K562 (cell line): ENCODE data around the gene SAP25. TPM values are rescaled to one million over a fixed set of nuclear protein-coding genes. Genes with fewer than 3 reads are reported as not detected.

Experiments used
- ATAC-seq: fragments of 200-7000 bp; cut with Tn5 transposase; 3 replicates; pipeline ENCODE4 v1.9.1; 2020; ENCODE audit warnings: moderate library complexity
- BruUV-seq: library from RNA; stranded (reverse); fragments of 400-500 nt; replicated peaks from 2 replicates; lab custom pipeline; 2021; lab: Mats Ljungman, UMichigan
- CTCF ChIA-PET: fragments of 300-600 bp; formaldehyde crosslinking; extraction: SDS; loops from one replicate; lab custom pipeline; 2021; ENCODE audit warnings: low intra/inter-chr PET ratio; lab: Yijun Ruan, JAX
- POLR2A ChIA-PET: fragments of 300-600, 350-650 bp; sonication (Branson Sonifier 250); formaldehyde crosslinking; extraction: SDS; loops from one replicate; lab custom pipeline; 2021; ENCODE audit warnings: antibody characterized with exemption, inconsistent platforms; lab: Yijun Ruan, JAX
- DNase-seq, 4 experiments: peaks; one replicate each; pipeline versions ENCODE4 v3.0.0 to v3.0.0-alpha.2; 2011 to 2018; ENCODE audit warnings: low spot score in 3 of 4, mixed read lengths in 3 of 4; ENCODE audit errors: extremely low read depth in 1 of 4
- FAIRE-seq: peaks from 2 replicates; lab custom pipeline; 2011; peaks lifted over from hg19 to GRCh38; lab: Jason Lieb, UNC
- H2AFZ ChIP-seq: 2 replicates; pipeline ENCODE4 v1.6.0; 2011; ENCODE audit warnings: low read depth, low read length, control low read depth, inconsistent platforms
- H3K27ac ChIP-seq: fragments of 200-600 bp; 3 replicates; pipeline ENCODE4 v1.8.0; 2011; ENCODE audit warnings: low read depth, mild to moderate bottlenecking, control low read depth, inconsistent platforms, low read length, moderate library complexity, mixed read lengths; ENCODE audit errors: extremely low read depth
- H3K27me3 ChIP-seq, 2 experiments: fragments of 300-600 bp in 1 of 2; 2 replicates in 1 of 2; 3 replicates in 1 of 2; pipeline versions ENCODE4 v1.6.0 to v1.8.0; 2011; ENCODE audit warnings: inconsistent platforms in 2 of 2, low read length in 2 of 2, mild to moderate bottlenecking in 1 of 2, mixed read lengths in 1 of 2, moderate library complexity in 1 of 2; ENCODE audit not compliant: control insufficient read depth in 2 of 2, insufficient read depth in 2 of 2
- H3K36me3 ChIP-seq: fragments of 300-600 bp; 3 replicates; pipeline ENCODE4 v1.8.0; 2011; ENCODE audit warnings: mild to moderate bottlenecking, low read length, inconsistent platforms; ENCODE audit not compliant: control insufficient read depth, insufficient read depth
- H3K4me1 ChIP-seq, 2 experiments: fragments of 200-600 bp in 1 of 2; replicated peaks in 1 of 2; 2 replicates in 1 of 2; 3 replicates in 1 of 2; pipeline versions ENCODE4 v1.5.1 to v1.8.0; 2011; ENCODE audit warnings: inconsistent platforms in 2 of 2, low read length in 2 of 2, mild to moderate bottlenecking in 1 of 2, mixed read lengths in 1 of 2, moderate library complexity in 1 of 2; ENCODE audit not compliant: control insufficient read depth in 2 of 2, insufficient read depth in 2 of 2
- H3K4me2 ChIP-seq: 2 replicates; pipeline ENCODE4 v1.6.1; 2011; ENCODE audit warnings: low read length, control low read depth, inconsistent platforms, mixed read lengths; ENCODE audit not compliant: insufficient read depth
- H3K4me3 ChIP-seq: fragments of 200-600 bp; sonication (generic), shearing (Covaris generic); 2 replicates; pipeline ENCODE4 v1.5.1; 2016; ENCODE audit warnings: control low read depth, inconsistent platforms
- H3K79me2 ChIP-seq: fragments of 200-600 bp; 3 replicates; pipeline ENCODE4 v1.8.0; 2011; ENCODE audit warnings: low read length, inconsistent platforms; ENCODE audit not compliant: control insufficient read depth, insufficient read depth
- H3K9ac ChIP-seq, 2 experiments: 2 replicates each; pipeline versions ENCODE4 v1.6.0 to v1.6.1; 2011; ENCODE audit warnings: low read depth in 2 of 2, low read length in 2 of 2, control low read depth in 1 of 2, inconsistent platforms in 1 of 2, mild to moderate bottlenecking in 1 of 2, mixed read lengths in 1 of 2; ENCODE audit not compliant: insufficient read depth in 1 of 2
- H3K9me1 ChIP-seq: one replicate; pipeline ENCODE4 v1.6.0; 2011; ENCODE audit warnings: inconsistent platforms, mild to moderate bottlenecking, low read length, moderate library complexity; ENCODE audit not compliant: control insufficient read depth, insufficient read depth
- H3K9me3 ChIP-seq: replicated peaks from 2 replicates; pipeline ENCODE4 v1.5.1; 2011; ENCODE audit warnings: low read depth, low read length, inconsistent platforms; ENCODE audit not compliant: control insufficient read depth, insufficient read depth
- H4K20me1 ChIP-seq: replicated peaks from 2 replicates; pipeline ENCODE4 v1.6.1; 2011; ENCODE audit warnings: low read length, inconsistent platforms, mixed read lengths; ENCODE audit not compliant: control insufficient read depth, insufficient read depth
- BACH1 ChIP-seq: fragments of 200-800 bp; sonication (Bioruptor generic); IDR thresholded peaks from 2 replicates; pipeline ENCODE4 v1.6.1; 2016; ENCODE audit warnings: missing genetic modification characterization, missing compliant biosample characterization
- CGGBP1 ChIP-seq: fragments of 250-450 bp; sonication (Bioruptor Pico); IDR thresholded peaks from 2 replicates; pipeline ENCODE4 v1.9.0; 2021; ENCODE audit warnings: mild to moderate bottlenecking
- REST ChIP-seq, 2 experiments: fragments of 450-650 bp; formaldehyde crosslinking in 1 of 2; IDR thresholded peaks; 2 replicates each; pipeline versions ENCODE4 v1.4.0 to v1.6.1; 2014 to 2020; ENCODE audit warnings: mild to moderate bottlenecking in 2 of 2, borderline replicate concordance in 1 of 2, low read depth in 1 of 2
- ZEB2 ChIP-seq: fragments of 450-650 bp; IDR thresholded peaks from 2 replicates; pipeline ENCODE4 v1.6.1; 2016
- ZNF398 ChIP-seq: fragments of 250-450 bp; sonication (Bioruptor Pico); IDR thresholded peaks from 2 replicates; pipeline ENCODE4 v1.8.0; 2021; ENCODE audit warnings: moderate library complexity, mild to moderate bottlenecking, inconsistent platforms
- WGBS: fragments of 100-300 bp; shearing (Covaris generic); methylation state at CpG from one replicate; pipeline ENCODE4 v1.1.6; 2016; ENCODE audit warnings: low coverage, mixed read lengths; ENCODE audit not compliant: insufficient coverage; ENCODE audit errors: missing lambda C conversion rate; 5-methylcytosine and 5-hydroxymethylcytosine counted together
- in situ Hi-C: fragments of 300-500 bp; cut with MboI; formaldehyde crosslinking; loops from 4 replicates; pipeline ENCODE4 v1.15.0; 2018; ENCODE audit warnings: inconsistent platforms, mixed read lengths
- intact Hi-C: fragments of 100-400 bp; cut with micrococcal nuclease; formaldehyde crosslinking; loops from 2 replicates; pipeline ENCODE4 v1.14.2; 2022
- polyA plus RNA-seq, 8 experiments: library from polyadenylated mRNA; depleted of rRNA in 4 of 8; stranded (reverse) in 5 of 8; unstranded in 3 of 8; fragments of >200 nt; fragmentation: Nextera tagmentation in 2 of 8; fragmentation: Illumina TruSeq in 1 of 8; extraction: Ambion mirVana in 2 of 8; extraction: Trizol in 1 of 8; gene quantifications; 2 replicates each; pipeline versions ENCODE4 v1.2.1 to v1.2.3, GENCODE V29; 2011 to 2014; ENCODE audit warnings: inconsistent platforms in 1 of 8, missing spikeins in 1 of 8
- total RNA-seq, 7 experiments: library from RNA; depleted of rRNA in 6 of 7; stranded (reverse); fragments of >200 nt in 6 of 7; fragmentation: Illumina TruSeq in 2 of 7; extraction: Trizol in 2 of 7; gene quantifications; 2 replicates each; pipeline versions ENCODE4 v1.2.1 to v1.2.3, GENCODE V29; 2011 to 2021; ENCODE audit warnings: low replicate concordance in 1 of 7

Gene SAP25
- total and polyA plus RNA-seq, 9 of the 15 experiments (the other 6 are each of a cell fraction or from before 2014, with no cell fraction given), result 0.13 to 5.3 (median 0.78) TPM; not detected in 1

GRCh38 chr7:100544967-100545359 is 28.7 kb downstream of the SAP25 start:
- ChIA-PET POLR2A (interaction anchor here (0.6 to 1.9 kb wide), 7 partner anchors 10 to 368 kb away, joined by 3 to 6 read pairs (median 3); partner anchors contain the start of genes FBXO24, GPC2 and LRCH4), CTCF (interaction anchor here (1.5 kb wide), 1 partner anchor 62 kb away, joined by 5 read pairs; no protein-coding TSS in a partner anchor)
- Histone ChIP-seq H3K9ac (peak overlapping the region in 1 of 2 experiments; percentile 21; a peak in 1 of 4 replicates), H3K9me1 (no peaks in the 10 kb centered on the region), H3K4me3 (no peak overlapping the region), H3K9me3 (no peaks in the 10 kb centered on the region), H3K27me3 (no peaks in the 10 kb centered on the region), H3K79me2 (peaks cover 76% of the 10 kb centered on the region), H3K4me1 (peaks cover 33 to 71% of the 10 kb centered on the region in 2 experiments), H3K27ac (peak overlapping the region; percentile 78; the same call in 2 of the 3 replicates), H4K20me1 (no peaks in the 10 kb centered on the region), H3K4me2 (no peak overlapping the region), H2AFZ (no peak overlapping the region), H3K36me3 (peaks cover 20% of the 10 kb centered on the region)
- DNase-seq (no peak), FAIRE-seq (no peak), ATAC-seq (no peak)
- BruUV-seq, result no TSS peak
- WGBS, result 0% methylated on average over 1 of the region's 1 CpG
- TF ChIP-seq ZNF398, result no peak
- TF ChIP-seq BACH1 (tag), result 0 out of 2 replicates have a peak, but pooled peaks have one; percentile 28
- 0 out of 2 replicates have a peak, but pooled peaks have one; percentile 39 for TF ChIP-seq CGGBP1
- peak; percentile 15; the same call in 1 of the 2 replicates for TF ChIP-seq ZEB2
- peak; percentile 19; the same call in 1 of the 2 replicates for TF ChIP-seq REST (IDR thresholded peaks at IDR 0.05; ENCODE audit: borderline replicate concordance)
- no peak for TF ChIP-seq REST (CRISPR knock-in tag; IDR thresholded peaks at IDR 0.05; ENCODE audit: low read depth)
- intact Hi-C loops, result no loop called here
- in situ Hi-C loops, result no loop called here
